NCI-H526 treated with DMSO at 0.1 percent for 48 hours (cell line): ENCODE results near the gene STARD3.

ENCODE experiments used
- DNase-seq: peaks from one replicate; lab custom pipeline; 2025; lab: John Stamatoyannopoulos, UW

The STARD3 gene

GRCh38 chr17:39604911-39605491, 31.9 kb upstream of the STARD3 start:
- no peak for DNase-seq

GRCh38 chr17:39605492-39606433, 31.2 kb upstream of the STARD3 start:
- DNase-seq = no peak

GRCh38 chr17:39606434-39607056, 30.4 kb upstream of the STARD3 start:
- no peak for DNase-seq

- no peak for DNase-seq
These were observed 29.7 kb upstream of the STARD3 start for GRCh38 chr17:39607057-39607850.

DNA sequence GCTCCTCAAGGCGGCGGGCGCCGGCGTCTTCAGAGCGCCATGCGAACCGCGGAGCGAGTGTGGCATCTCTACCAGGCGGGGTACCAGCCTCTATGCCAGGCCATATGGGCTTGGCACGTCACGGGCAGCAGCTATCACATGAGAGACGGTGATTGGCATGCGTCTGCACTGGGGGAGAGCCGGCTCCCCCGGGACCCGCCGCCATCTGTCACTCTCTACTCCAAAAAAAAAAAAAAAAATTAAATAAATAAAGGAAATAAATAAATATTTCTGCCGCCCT, 29.2 kb upstream of the STARD3 start, which contains the start of gene NEUROD2:
TSS of gene NEUROD2 (minus strand) at position 70 of the 280 bp plus-strand sequence. CDS start 1,321 bp downstream, outside the sequence.
- DNase-seq = no peak

DNA sequence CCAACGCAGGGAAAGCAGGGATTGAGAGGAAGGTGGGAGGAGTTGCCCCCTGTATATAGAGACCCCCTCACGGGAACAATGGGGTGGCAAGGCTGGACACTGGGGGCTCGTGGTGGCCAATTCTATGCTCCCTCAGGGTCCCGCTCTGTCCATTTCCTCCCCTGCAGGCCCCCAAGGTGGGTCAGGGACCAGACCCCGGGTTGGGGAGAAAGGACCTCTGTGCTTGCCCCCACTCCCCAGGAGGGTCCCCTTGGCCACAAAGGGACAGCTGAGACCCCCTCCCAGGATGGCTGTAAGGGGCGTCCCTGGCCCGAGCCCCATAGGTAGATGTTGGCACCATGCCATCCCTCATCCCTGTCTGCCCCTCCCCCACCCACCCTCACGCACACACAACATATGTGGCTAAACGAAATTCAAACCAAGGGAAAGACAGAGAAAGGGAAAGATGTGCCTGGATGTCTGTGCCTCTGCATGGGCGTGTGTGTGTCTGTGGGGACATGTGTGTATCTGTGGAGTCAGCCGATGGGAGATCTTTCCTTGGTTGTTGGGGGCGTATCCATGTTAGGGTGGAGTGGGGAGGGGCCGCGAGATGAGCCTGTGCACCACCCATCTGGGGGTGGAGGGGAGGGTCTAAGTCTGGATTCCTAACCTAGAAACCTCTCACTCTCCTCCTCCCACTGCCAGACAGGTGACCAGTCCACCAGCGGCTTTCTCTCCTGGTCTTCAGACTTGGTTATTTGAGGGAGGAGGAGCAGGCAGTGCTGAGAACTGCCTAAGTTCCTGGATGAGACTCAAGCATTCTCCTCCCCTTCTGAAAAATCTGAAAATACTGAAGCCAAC, 28.6 kb upstream of the STARD3 start:
- DNase-seq = no peak

- DNase-seq = no peak
These were observed 27.4 kb upstream of the STARD3 start for GRCh38 chr17:39609416-39610025.

DNA sequence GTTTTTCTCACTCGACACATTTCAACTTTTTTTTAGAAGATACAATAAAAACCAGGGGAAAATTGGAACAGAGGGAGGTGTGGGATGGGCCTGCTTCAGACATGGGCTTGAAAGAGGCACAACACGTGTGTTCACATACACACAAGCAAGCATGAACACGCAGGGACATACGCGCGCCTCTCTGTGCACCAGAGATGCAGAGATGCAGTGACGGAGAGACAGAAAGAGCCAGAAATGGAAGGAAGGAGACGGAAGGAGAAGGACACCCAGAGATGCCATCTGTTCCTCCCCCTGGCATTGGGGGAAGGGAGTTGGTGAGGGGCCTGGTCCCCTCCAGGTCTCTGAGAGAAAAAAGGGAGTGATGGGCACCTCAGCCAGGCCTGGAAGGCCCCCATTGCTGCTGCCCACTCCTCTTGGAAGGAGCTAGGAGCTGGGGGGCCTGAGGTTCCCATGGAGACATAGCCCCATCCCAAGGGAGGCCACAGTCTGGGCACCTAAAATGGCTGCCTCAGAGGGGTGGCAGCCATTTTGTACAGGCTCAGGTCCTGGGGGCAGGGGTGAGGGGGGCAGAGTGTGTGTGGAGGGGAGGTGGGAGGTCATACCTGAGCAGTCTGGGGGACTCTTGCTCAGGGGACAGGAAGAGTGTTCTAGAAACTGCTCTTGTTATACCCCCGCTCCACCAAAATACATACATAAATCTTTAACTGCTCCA, 25.4 kb upstream of the STARD3 start:
- no peak for DNase-seq

- no peak for DNase-seq
These were observed 24.6 kb upstream of the STARD3 start for GRCh38 chr17:39612291-39612894.

DNA sequence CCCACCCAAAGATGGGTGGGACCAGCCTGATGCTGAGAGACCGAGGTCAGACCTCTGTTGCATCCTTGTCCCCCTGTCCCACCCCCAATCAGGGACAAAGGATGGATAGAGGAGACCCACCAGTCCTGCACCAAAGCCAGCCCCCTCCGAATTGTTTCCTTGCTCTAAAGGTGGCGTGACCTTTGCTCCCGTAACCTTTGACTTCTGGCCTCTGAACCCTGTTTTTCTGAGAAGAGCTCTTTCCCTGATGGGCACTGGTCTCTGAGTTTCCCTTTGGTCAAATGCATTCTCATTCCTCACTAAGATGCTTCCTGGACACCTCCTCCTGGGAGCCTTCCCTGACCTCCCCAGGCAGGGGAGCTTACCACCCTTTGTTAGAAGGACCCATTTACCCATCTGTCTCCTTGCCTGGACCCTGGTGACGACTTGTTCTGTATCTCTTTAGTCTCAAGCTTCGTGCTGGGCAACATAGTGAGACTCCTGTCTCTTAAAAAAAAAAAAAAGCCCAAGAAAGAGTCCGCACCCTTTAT, 23.9 kb upstream of the STARD3 start:
- DNase-seq = no peak

DNA sequence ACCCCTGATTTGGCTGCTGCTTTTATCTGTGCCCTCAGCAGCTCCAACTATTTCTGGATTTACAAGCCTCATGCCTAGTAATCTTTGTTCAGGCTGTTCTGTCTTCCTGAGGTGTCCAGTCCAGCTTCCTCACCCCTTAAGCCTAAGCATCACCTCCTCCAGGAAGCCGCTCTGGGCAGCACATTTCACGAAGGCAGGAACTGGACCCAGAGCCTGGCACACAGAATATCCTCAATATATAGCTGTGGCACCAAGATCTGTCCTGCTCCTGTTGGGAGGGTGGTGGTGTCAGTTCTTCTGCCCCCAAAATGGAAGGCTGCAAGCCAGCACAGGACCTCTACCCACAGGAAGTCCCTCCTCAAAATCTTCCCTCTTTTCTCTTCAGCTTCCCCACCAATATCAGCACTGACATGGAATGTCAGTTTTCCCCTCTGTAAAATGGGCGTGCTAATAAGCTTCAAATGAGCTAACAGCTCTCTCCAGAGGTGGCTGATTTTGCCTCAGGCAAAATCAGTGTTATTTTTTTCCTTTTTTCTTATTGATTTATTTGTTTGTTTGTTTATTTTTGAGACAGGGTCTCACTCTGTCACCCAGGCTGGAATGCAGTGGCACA, 22.3 kb upstream of the STARD3 start:
- no peak for DNase-seq

DNA sequence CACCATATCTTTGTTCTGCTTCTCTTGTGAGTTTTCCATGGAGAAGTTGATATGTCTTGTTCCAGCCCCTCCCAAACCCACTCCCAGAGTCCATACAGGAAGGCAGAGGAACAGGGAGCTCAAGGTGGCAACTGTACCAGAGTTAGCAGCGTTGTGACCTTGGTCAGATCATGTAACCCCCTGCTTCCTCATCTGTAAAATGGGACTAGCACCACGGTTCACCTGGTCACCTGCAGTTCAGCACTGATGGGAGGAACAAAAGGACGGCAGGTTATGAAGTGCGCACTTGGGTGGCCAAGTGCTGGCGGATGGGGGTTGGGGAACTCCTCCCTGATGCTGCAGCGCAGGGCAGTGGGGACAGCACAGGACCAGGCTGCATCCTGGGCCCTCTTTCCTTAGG, 21.5 kb upstream of the STARD3 start:
- DNase-seq = no peak

DNA sequence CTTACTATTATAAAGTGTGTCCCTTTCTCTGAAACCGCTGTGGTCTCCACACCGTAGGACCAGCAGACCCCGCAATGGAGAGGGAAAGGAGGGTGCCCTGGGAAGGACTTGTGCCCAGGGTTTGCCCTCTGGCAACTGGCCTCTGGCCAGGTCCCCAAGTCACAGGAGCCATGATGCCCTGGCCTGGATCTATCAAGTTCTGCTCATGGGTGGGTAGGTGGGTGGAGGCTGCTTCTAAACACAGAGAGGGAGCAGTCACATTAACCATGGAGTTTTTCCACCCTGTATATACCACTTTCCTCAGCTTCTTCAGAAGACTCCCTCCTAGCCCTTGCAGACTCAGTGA, 19.9 kb upstream of the STARD3 start:
- no peak for DNase-seq

- peak; percentile 72 for DNase-seq
These were observed 19.3 kb upstream of the STARD3 start for GRCh38 chr17:39617446-39618245.

DNA sequence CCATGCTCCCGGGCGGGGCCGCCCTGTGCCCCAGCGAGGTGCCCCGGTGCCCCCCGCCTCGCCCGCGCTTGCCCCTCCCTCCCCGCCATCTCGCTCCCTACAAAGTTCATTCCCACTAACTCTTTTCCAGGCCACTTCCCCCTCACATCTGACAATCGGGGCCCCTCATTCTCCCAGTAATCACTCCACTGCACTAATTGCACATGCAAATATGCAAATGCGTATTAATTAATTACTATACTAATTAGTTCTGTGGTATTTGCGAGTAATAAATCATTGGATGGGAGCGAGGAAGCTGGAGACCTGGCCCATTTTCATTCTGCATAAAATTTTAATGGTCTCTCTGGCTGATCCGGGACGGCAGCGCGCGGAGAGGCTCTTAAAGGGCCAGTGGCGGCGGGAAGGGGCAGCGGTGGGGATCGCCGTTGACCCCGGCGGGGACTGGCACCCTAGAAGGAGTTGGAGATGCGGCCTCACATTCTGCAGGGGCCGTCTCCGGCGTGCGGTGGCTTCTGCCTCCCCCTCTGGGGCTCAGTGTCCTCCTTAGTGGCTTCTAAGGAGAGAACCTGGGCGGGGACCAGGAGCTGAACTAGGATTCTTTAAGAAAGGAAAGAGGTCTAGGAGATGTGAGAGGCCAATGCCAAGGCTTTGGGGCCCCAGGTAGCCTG, 18.6 kb upstream of the STARD3 start:
- no peak for DNase-seq

GRCh38 chr17:39618956-39619785, 17.8 kb upstream of the STARD3 start:
- no peak for DNase-seq

- no peak for DNase-seq
These were observed 17.2 kb upstream of the STARD3 start for GRCh38 chr17:39619786-39620101.
